Fibroblast of lung (primary cell): ENCODE results near the gene FHOD3.

ENCODE experiments used
- EZH2 ChIP-seq: IDR thresholded peaks from 2 replicates; pipeline ENCODE4 v1.5.1; 2012; ENCODE audit warnings: low read length, control low read depth, mild to moderate bottlenecking; ENCODE audit errors: missing control alignments
- TF ChIP-seq, protein P1 (sequence below), 2 donors: IDR thresholded peaks in 1 of 2; conservative IDR thresholded peaks in 1 of 2; 1 replicate in 1 of 2; 2 replicates in 1 of 2; pipeline ENCODE4 v1.5.1; 2011 to 2012; ENCODE audit warnings: low read length in 2 of 2, control low read depth in 1 of 2, inconsistent platforms in 1 of 2, low read depth in 1 of 2, mild to moderate bottlenecking in 1 of 2

DNA sequence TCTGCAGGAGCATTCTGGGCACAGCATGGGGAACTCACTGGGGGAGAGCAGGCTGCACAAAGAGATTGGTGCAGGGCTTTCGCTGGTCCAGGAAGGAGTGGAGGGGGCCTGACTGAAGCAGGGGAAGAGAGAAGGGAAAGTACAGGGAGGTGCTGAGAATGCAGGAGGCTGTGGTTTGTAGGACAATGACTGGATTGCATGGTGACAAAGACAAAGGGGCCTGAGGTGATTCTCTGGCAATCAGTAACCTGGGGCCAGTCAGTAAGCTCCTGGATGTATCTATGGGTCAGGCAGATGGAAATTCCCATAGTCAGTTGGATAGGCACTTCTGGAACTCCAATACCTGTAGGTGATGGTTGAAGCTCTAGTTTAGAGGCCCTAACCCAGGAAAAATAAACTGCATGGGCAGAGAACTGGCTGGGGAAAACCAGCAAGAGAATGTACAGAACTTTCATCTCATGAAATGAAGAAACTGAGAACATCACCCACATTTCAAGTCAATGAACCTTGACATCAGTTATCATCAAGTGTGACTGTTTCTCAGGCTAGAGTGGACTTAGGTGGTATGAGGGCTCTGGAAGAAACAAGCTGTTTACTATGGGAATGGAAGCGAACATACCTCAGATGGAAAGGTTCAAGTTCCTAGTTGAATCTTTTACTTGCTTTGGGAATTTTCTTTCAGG lies 338.0 kb downstream of the FHOD3 start:
- TF ChIP-seq, protein P1, sequence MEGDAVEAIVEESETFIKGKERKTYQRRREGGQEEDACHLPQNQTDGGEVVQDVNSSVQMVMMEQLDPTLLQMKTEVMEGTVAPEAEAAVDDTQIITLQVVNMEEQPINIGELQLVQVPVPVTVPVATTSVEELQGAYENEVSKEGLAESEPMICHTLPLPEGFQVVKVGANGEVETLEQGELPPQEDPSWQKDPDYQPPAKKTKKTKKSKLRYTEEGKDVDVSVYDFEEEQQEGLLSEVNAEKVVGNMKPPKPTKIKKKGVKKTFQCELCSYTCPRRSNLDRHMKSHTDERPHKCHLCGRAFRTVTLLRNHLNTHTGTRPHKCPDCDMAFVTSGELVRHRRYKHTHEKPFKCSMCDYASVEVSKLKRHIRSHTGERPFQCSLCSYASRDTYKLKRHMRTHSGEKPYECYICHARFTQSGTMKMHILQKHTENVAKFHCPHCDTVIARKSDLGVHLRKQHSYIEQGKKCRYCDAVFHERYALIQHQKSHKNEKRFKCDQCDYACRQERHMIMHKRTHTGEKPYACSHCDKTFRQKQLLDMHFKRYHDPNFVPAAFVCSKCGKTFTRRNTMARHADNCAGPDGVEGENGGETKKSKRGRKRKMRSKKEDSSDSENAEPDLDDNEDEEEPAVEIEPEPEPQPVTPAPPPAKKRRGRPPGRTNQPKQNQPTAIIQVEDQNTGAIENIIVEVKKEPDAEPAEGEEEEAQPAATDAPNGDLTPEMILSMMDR (conservative IDR thresholded peaks at IDR 0.05 in 1 of 2, IDR thresholded peaks at IDR 0.05 in 1 of 2; ENCODE audit: low read depth in 1 of 2, low read length in 2 of 2), result no peak
- TF ChIP-seq EZH2, result no peak
